H1 (cell line): ENCODE results near the gene MAS1. TPM values are rescaled to one million over a fixed set of nuclear protein-coding genes. Genes with fewer than 3 reads are reported as not detected.

ENCODE experiments used
- ASH2L ChIP-seq: fragments of 200-600, 300-600 bp; sonication (generic); IDR thresholded peaks from one replicate; pipeline ENCODE4 v1.7.1; 2017; ENCODE audit warnings: low read length
- HDAC6 ChIP-seq: IDR thresholded peaks from one replicate; pipeline ENCODE4 v1.7.1; 2012; ENCODE audit warnings: low read depth, mild to moderate bottlenecking, inconsistent platforms, low read length, moderate library complexity
- MAFK ChIP-seq: IDR thresholded peaks from 2 replicates; pipeline ENCODE4 v1.6.1; 2012; ENCODE audit warnings: low read depth, mild to moderate bottlenecking, improper control_type of control experiment, low read length
- ZNF274 ChIP-seq: IDR thresholded peaks from 2 replicates; pipeline ENCODE4 v1.7.0; 2012; ENCODE audit warnings: low read length, borderline replicate concordance; ENCODE audit errors: extremely low read depth
- polyA plus RNA-seq, 7 experiments: library from polyadenylated mRNA; depleted of rRNA in 3 of 7; stranded (reverse) in 5 of 7; unstranded in 2 of 7; fragments of >200 nt in 5 of 7; fragments of 200-250 nt in 2 of 7; gene quantifications; 1 replicate in 5 of 7; 2 replicates in 1 of 7; 4 replicates in 1 of 7; pipeline versions ENCODE4 v1.2.1 to v1.2.3, GENCODE V29; 2011 to 2013; ENCODE audit warnings: missing spikeins in 2 of 7, mixed read lengths in 2 of 7
- total RNA-seq: library from RNA; stranded (reverse); fragmentation: NEBNext Ultra II Directional; extraction: Animal tissue kit (Norgen Biotek cat#: 25700); gene quantifications from 2 replicates; pipeline ENCODE4 v1.2.1, GENCODE V29; 2021

The MAS1 gene
- total and polyA plus RNA-seq, 2 of the 8 experiments (the other 6 are each of a cell fraction or from before 2014, with no cell fraction given): 0.02 TPM; not detected in 1

DNA sequence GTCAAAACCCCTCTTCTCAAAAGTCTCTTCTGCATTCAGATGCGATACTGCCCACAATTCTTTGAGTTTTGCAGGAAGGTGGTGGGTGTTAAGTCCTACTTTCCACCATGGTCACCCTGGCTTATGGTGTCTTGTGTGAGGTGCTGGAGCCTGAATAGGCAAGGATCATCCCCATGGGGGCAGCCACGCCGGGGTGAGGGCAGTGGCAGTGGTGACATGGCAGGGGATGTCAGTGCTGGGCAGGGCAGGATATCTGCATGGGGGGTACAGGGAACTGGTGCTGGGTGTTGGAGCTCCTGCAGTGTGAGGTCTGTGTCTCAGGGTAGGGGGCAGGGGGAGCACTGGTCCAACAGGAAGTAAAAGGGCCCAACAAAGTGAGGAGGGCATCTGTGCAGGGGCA lies 2.3 kb downstream of the MAS1 start (continued):
- TF ChIP-seq ASH2L: no peak
- TF ChIP-seq HDAC6: no peak
- no peak for TF ChIP-seq ZNF274
- no peak for TF ChIP-seq MAFK
